Mesodermal cell (in vitro differentiated cells): ENCODE results near the gene PCBP3.

Experiments
- H3K27ac ChIP-seq: 2 replicates; pipeline ENCODE4 v1.7.0; 2013; ENCODE audit warnings: mild to moderate bottlenecking, low read depth, low read length, moderate library complexity; ENCODE audit not compliant: severe bottlenecking
- H3K36me3 ChIP-seq: 2 replicates; pipeline ENCODE4 v1.7.1; 2013; ENCODE audit warnings: mild to moderate bottlenecking, low read length, moderate library complexity; ENCODE audit not compliant: control insufficient read depth, insufficient read depth
- H3K4me1 ChIP-seq: one replicate; pipeline ENCODE4 v1.7.1; 2013; ENCODE audit warnings: mild to moderate bottlenecking, low read length; ENCODE audit not compliant: insufficient read depth, control insufficient read depth, poor library complexity, severe bottlenecking
- H3K4me3 ChIP-seq: 2 replicates; pipeline ENCODE4 v1.7.0; 2013; ENCODE audit warnings: low read length, control low read depth, mild to moderate bottlenecking; ENCODE audit not compliant: insufficient read depth, poor library complexity, severe bottlenecking; ENCODE audit errors: extremely low read depth
- H3K9me3 ChIP-seq: 2 replicates; pipeline ENCODE4 v1.7.1; 2013; ENCODE audit warnings: mild to moderate bottlenecking, low read length, moderate library complexity; ENCODE audit not compliant: control insufficient read depth
- WGBS, 2 experiments: methylation state at CpG; one replicate each; pipeline ENCODE4 v1.1.5; 2013; ENCODE audit warnings: missing lambda C conversion rate in 2 of 2; ENCODE audit not compliant: insufficient coverage in 2 of 2; 5-methylcytosine and 5-hydroxymethylcytosine counted together

Gene PCBP3

GRCh38 chr21:45776971-45777370 is 133.4 kb downstream of the PCBP3 start:
- WGBS, 2 experiments = 100% methylated on average over 1 of the region's 1 CpG; no CpG with 5 or more reads in 1 of the 2 experiments
- H3K4me1 ChIP-seq = no peaks in the 10 kb centered on the region
- H3K9me3 ChIP-seq = peaks cover 7% of the 10 kb centered on the region
- no peak overlapping the region for H3K4me3 ChIP-seq
- no peaks in the 10 kb centered on the region for H3K36me3 ChIP-seq
- no peak overlapping the region for H3K27ac ChIP-seq

- H3K36me3 ChIP-seq = no peaks in the 10 kb centered on the region
- WGBS, 2 experiments = 67 to 90% methylated on average over 1 of the region's 1 CpG
- peaks cover 7% of the 10 kb centered on the region for H3K9me3 ChIP-seq
- H3K4me1 ChIP-seq = no peaks in the 10 kb centered on the region
- H3K27ac ChIP-seq = no peak overlapping the region
- H3K4me3 ChIP-seq = no peak overlapping the region
Measured at GRCh38 chr21:45778686-45779085, 135.2 kb downstream of the PCBP3 start.

GRCh38 chr21:45779226-45779625 is 135.7 kb downstream of the PCBP3 start:
- WGBS, 2 experiments = no CpG with 5 or more reads among the region's 3 CpGs
- Histone ChIP-seq H3K9me3 (peaks cover 7% of the 10 kb centered on the region), H3K36me3 (no peaks in the 10 kb centered on the region), H3K4me3 (no peak overlapping the region), H3K4me1 (no peaks in the 10 kb centered on the region), H3K27ac (no peak overlapping the region)

GRCh38 chr21:45780647-45781046 is 137.1 kb downstream of the PCBP3 start:
- Histone ChIP-seq H3K27ac (no peak overlapping the region), H3K9me3 (peaks cover 7% of the 10 kb centered on the region), H3K4me3 (no peak overlapping the region), H3K4me1 (no peaks in the 10 kb centered on the region), H3K36me3 (no peaks in the 10 kb centered on the region)
- 92 to 100% methylated on average over 2 to 3 of the region's 3 CpGs for WGBS, 2 experiments

- no CpG with 5 or more reads among the region's 4 CpGs for WGBS, 2 experiments
- H3K9me3 ChIP-seq = peaks cover 7% of the 10 kb centered on the region
Measured at GRCh38 chr21:45781741-45782140, 138.2 kb downstream of the PCBP3 start.

GRCh38 chr21:45786660-45787059 is 143.1 kb downstream of the PCBP3 start:
- H3K36me3 ChIP-seq = no peaks in the 10 kb centered on the region
- H3K4me1 ChIP-seq = no peaks in the 10 kb centered on the region
- no peak overlapping the region for H3K27ac ChIP-seq
- H3K9me3 ChIP-seq = no peaks in the 10 kb centered on the region
- H3K4me3 ChIP-seq = no peak overlapping the region
- 98 to 100% methylated on average over 4 to 6 of the region's 6 CpGs for WGBS, 2 experiments

More at GRCh38 chr21:45781741-45782140, 138.2 kb downstream of the PCBP3 start:
- Histone ChIP-seq H3K27ac (no peak overlapping the region), H3K36me3 (no peaks in the 10 kb centered on the region), H3K4me1 (no peaks in the 10 kb centered on the region), H3K4me3 (no peak overlapping the region)

GRCh38 chr21:45787371-45787770 is 143.8 kb downstream of the PCBP3 start:
- 84 to 88% methylated on average over 5 to 7 of the region's 8 CpGs for WGBS, 2 experiments
- Histone ChIP-seq H3K9me3 (no peaks in the 10 kb centered on the region), H3K36me3 (no peaks in the 10 kb centered on the region), H3K4me1 (no peaks in the 10 kb centered on the region), H3K4me3 (no peak overlapping the region), H3K27ac (no peak overlapping the region)

- H3K4me3 ChIP-seq = no peak overlapping the region
- WGBS, 2 experiments = 87 to 92% methylated on average over 16 of the region's 16 CpGs
- H3K4me1 ChIP-seq = no peaks in the 10 kb centered on the region
- no peak overlapping the region for H3K27ac ChIP-seq
- H3K9me3 ChIP-seq = no peaks in the 10 kb centered on the region
- H3K36me3 ChIP-seq = no peaks in the 10 kb centered on the region
Measured at GRCh38 chr21:45788198-45788597, 144.7 kb downstream of the PCBP3 start.

- Histone ChIP-seq H3K27ac (no peak overlapping the region), H3K4me3 (no peak overlapping the region), H3K4me1 (no peaks in the 10 kb centered on the region), H3K9me3 (no peaks in the 10 kb centered on the region), H3K36me3 (no peaks in the 10 kb centered on the region)
- WGBS, 2 experiments = 86 to 92% methylated on average over 11 to 12 of the region's 14 CpGs
Measured at GRCh38 chr21:45788637-45789506, 145.3 kb downstream of the PCBP3 start.

GRCh38 chr21:45790427-45790826 is 146.9 kb downstream of the PCBP3 start:
- H3K27ac ChIP-seq = no peak overlapping the region
- H3K4me3 ChIP-seq = no peak overlapping the region
- 96 to 100% methylated on average over 7 of the region's 7 CpGs for WGBS, 2 experiments
- H3K4me1 ChIP-seq = no peaks in the 10 kb centered on the region
- no peaks in the 10 kb centered on the region for H3K36me3 ChIP-seq
- no peaks in the 10 kb centered on the region for H3K9me3 ChIP-seq
